Thymus (tissue), 11 donors: ENCODE data around the gene UGT1A7. TPM values are rescaled to one million over a fixed set of nuclear protein-coding genes. Genes with fewer than 3 reads are reported as not detected.

ENCODE experiments used
- DNase-seq, 9 donors: peaks; one replicate each; pipeline ENCODE4 v3.0.0-alpha.2; 2013; ENCODE audit warnings: low spot score in 9 of 9, low read depth in 6 of 9, missing footprints in 1 of 9
- H3K27ac ChIP-seq, 2 donors: one replicate each; pipeline ENCODE4 v1.5.1; 2013; ENCODE audit warnings: control low read depth in 1 of 2, low read depth in 1 of 2, low read length in 1 of 2, mild to moderate bottlenecking in 1 of 2, moderate library complexity in 1 of 2
- H3K27me3 ChIP-seq, 2 donors: one replicate each; pipeline ENCODE4 v1.5.1; 2013; ENCODE audit warnings: low read length in 1 of 2; ENCODE audit not compliant: control insufficient read depth in 2 of 2, insufficient read depth in 1 of 2
- H3K36me3 ChIP-seq, 2 donors: one replicate each; pipeline ENCODE4 v1.5.1; 2013; ENCODE audit warnings: low read length in 1 of 2, mild to moderate bottlenecking in 1 of 2, moderate library complexity in 1 of 2; ENCODE audit not compliant: control insufficient read depth in 2 of 2, insufficient read depth in 2 of 2
- H3K4me1 ChIP-seq, 2 donors: one replicate each; pipeline ENCODE4 v1.5.1; 2013; ENCODE audit warnings: low read length in 2 of 2; ENCODE audit not compliant: control insufficient read depth in 2 of 2, insufficient read depth in 2 of 2
- H3K4me3 ChIP-seq, 2 donors: one replicate each; pipeline ENCODE4 v1.5.1; 2013; ENCODE audit warnings: low read length in 2 of 2, control low read depth in 1 of 2, mild to moderate bottlenecking in 1 of 2
- H3K9me3 ChIP-seq, 2 donors: one replicate each; pipeline ENCODE4 v1.5.1; 2013; ENCODE audit warnings: low read length in 1 of 2, mild to moderate bottlenecking in 1 of 2; ENCODE audit not compliant: control insufficient read depth in 2 of 2, insufficient read depth in 1 of 2
- WGBS: extraction: QIAGEN DNeasy Blood & Tissue Kit; methylation state at CpG from one replicate; pipeline ENCODE4 v1.1.7; 2013; 5-methylcytosine and 5-hydroxymethylcytosine counted together
- polyA plus RNA-seq: library from polyadenylated mRNA; stranded (reverse); fragments of 200-250 nt; gene quantifications from one replicate; pipeline ENCODE4 v1.2.3, GENCODE V29; 2013
- total RNA-seq: library from RNA; stranded (reverse); fragments of 120-200 nt; gene quantifications from one replicate; pipeline ENCODE4 v1.2.4, GENCODE V29; 2013
- donor health status: healthy.

Gene UGT1A7
- total and polyA plus RNA-seq, 2 donors, result 0.11 to 0.19 TPM

GRCh38 chr2:233674314-233674713, 7.4 kb upstream of the UGT1A7 start:
- Histone ChIP-seq H3K4me1 (no peaks in the 10 kb centered on the region), H3K27ac (peak overlapping the region in 1 of 2 donors; percentile 37), H3K4me3 (no peak overlapping the region), H3K36me3 (no peaks in the 10 kb centered on the region), H3K27me3 (no peaks in the 10 kb centered on the region), H3K9me3 (no peaks in the 10 kb centered on the region)
- no peak for DNase-seq
- 86% methylated on average over 1 of the region's 1 CpG for WGBS

GRCh38 chr2:233674995-233675394, 6.7 kb upstream of the UGT1A7 start:
- no peaks in the 10 kb centered on the region for H3K9me3 ChIP-seq
- no peaks in the 10 kb centered on the region for H3K36me3 ChIP-seq
- peak in 1 of 9 donors; percentile 19 for DNase-seq
- H3K27ac ChIP-seq, result no peak overlapping the region
- H3K4me3 ChIP-seq, result no peak overlapping the region
- no peaks in the 10 kb centered on the region for H3K27me3 ChIP-seq
- whole genome bisulfite sequencing, result 91% methylated on average over 4 of the region's 4 CpGs
- no peaks in the 10 kb centered on the region for H3K4me1 ChIP-seq

- no peaks in the 10 kb centered on the region for H3K4me1 ChIP-seq
- DNase-seq, result no peak
- WGBS, result 95% methylated on average over 2 of the region's 2 CpGs
- no peaks in the 10 kb centered on the region for H3K9me3 ChIP-seq
- H3K27ac ChIP-seq, result no peak overlapping the region
- no peaks in the 10 kb centered on the region for H3K27me3 ChIP-seq
- no peak overlapping the region for H3K4me3 ChIP-seq
- H3K36me3 ChIP-seq, result no peaks in the 10 kb centered on the region
Measured at GRCh38 chr2:233676046-233676445, 5.7 kb upstream of the UGT1A7 start.

- WGBS, result 93% methylated on average over 4 of the region's 4 CpGs
- DNase-seq, result no peak
- Histone ChIP-seq H3K4me1 (no peaks in the 10 kb centered on the region), H3K9me3 (no peaks in the 10 kb centered on the region), H3K27ac (no peak overlapping the region), H3K27me3 (no peaks in the 10 kb centered on the region), H3K4me3 (no peak overlapping the region), H3K36me3 (no peaks in the 10 kb centered on the region)
Measured at GRCh38 chr2:233679196-233679595, 2.5 kb upstream of the UGT1A7 start.

- WGBS, result 87% methylated on average over 4 of the region's 4 CpGs
- H3K27me3 ChIP-seq, result no peaks in the 10 kb centered on the region
- no peaks in the 10 kb centered on the region for H3K4me1 ChIP-seq
- H3K9me3 ChIP-seq, result no peaks in the 10 kb centered on the region
- no peak overlapping the region for H3K4me3 ChIP-seq
- H3K27ac ChIP-seq, result no peak overlapping the region
- no peaks in the 10 kb centered on the region for H3K36me3 ChIP-seq
- no peak for DNase-seq
Measured at GRCh38 chr2:233680361-233681045, 1.2 kb upstream of the UGT1A7 start.

- Histone ChIP-seq H3K36me3 (no peaks in the 10 kb centered on the region), H3K27me3 (no peaks in the 10 kb centered on the region), H3K4me1 (no peaks in the 10 kb centered on the region), H3K4me3 (no peak overlapping the region), H3K27ac (no peak overlapping the region), H3K9me3 (no peaks in the 10 kb centered on the region)
- no peak for DNase-seq
- 99% methylated on average over 1 of the region's 1 CpG for WGBS
Measured at GRCh38 chr2:233684640-233685039, 2.9 kb downstream of the UGT1A7 start.

- no peaks in the 10 kb centered on the region for H3K9me3 ChIP-seq
- no peak for DNase-seq
- WGBS, result 90% methylated on average over 5 of the region's 5 CpGs
- no peak overlapping the region for H3K4me3 ChIP-seq
- H3K27ac ChIP-seq, result no peak overlapping the region
- no peaks in the 10 kb centered on the region for H3K4me1 ChIP-seq
- no peaks in the 10 kb centered on the region for H3K36me3 ChIP-seq
- no peaks in the 10 kb centered on the region for H3K27me3 ChIP-seq
Measured at GRCh38 chr2:233686928-233687327, 5.2 kb downstream of the UGT1A7 start.

- H3K9me3 ChIP-seq, result no peaks in the 10 kb centered on the region
- H3K36me3 ChIP-seq, result no peaks in the 10 kb centered on the region
- H3K4me3 ChIP-seq, result no peak overlapping the region
- no peaks in the 10 kb centered on the region for H3K4me1 ChIP-seq
- no peak for DNase-seq
- H3K27ac ChIP-seq, result no peak overlapping the region
- 95% methylated on average over 5 of the region's 5 CpGs for WGBS
- no peaks in the 10 kb centered on the region for H3K27me3 ChIP-seq
Measured at GRCh38 chr2:233688341-233688740, 6.6 kb downstream of the UGT1A7 start.

- no peaks in the 10 kb centered on the region for H3K27me3 ChIP-seq
- no peaks in the 10 kb centered on the region for H3K9me3 ChIP-seq
- H3K4me3 ChIP-seq, result no peak overlapping the region
- H3K27ac ChIP-seq, result no peak overlapping the region
- no peaks in the 10 kb centered on the region for H3K36me3 ChIP-seq
- H3K4me1 ChIP-seq, result no peaks in the 10 kb centered on the region
- DNase-seq, result no peak
Measured at GRCh38 chr2:233689031-233689430, 7.3 kb downstream of the UGT1A7 start.
